ENCODE data around the gene STAM2.

STAM2 gene

GRCh38 chr2:152083202-152083875, 92.2 kb downstream of the STAM2 start:
- no peak for TF ChIP-seq CTCF (IDR thresholded peaks at IDR 0.05; ENCODE audit: insufficient read depth, missing control alignments)
- no peak for FAIRE-seq
- no peak for DNase-seq (ENCODE audit: insufficient read length, low spot score)

- DNase-seq (ENCODE audit: insufficient read length, low spot score) (no peak), FAIRE-seq (no peak)
- no peak for TF ChIP-seq CTCF (IDR thresholded peaks at IDR 0.05; ENCODE audit: insufficient read depth, missing control alignments)
Observed at GRCh38 chr2:152078662-152079061, 96.9 kb downstream of the STAM2 start.

- FAIRE-seq (no peak), DNase-seq (ENCODE audit: insufficient read length, low spot score) (no peak)
- no peak for TF ChIP-seq CTCF (IDR thresholded peaks at IDR 0.05; ENCODE audit: insufficient read depth, missing control alignments)
Observed at GRCh38 chr2:152078023-152078422, 97.5 kb downstream of the STAM2 start.

- no peak for FAIRE-seq
- no peak for DNase-seq (ENCODE audit: insufficient read length, low spot score)
- no peak for TF ChIP-seq CTCF (IDR thresholded peaks at IDR 0.05; ENCODE audit: insufficient read depth, missing control alignments)
Observed at GRCh38 chr2:152075461-152076050, 100.0 kb downstream of the STAM2 start.

- DNase-seq (ENCODE audit: insufficient read length, low spot score): no peak
- no peak for TF ChIP-seq CTCF (IDR thresholded peaks at IDR 0.05; ENCODE audit: insufficient read depth, missing control alignments)
- no peak for FAIRE-seq
Observed at GRCh38 chr2:152072011-152072410, 103.6 kb downstream of the STAM2 start.

- TF ChIP-seq CTCF (IDR thresholded peaks at IDR 0.05; ENCODE audit: insufficient read depth, missing control alignments): no peak
- no peak for FAIRE-seq
Observed at GRCh38 chr2:152071518-152071917, 104.0 kb downstream of the STAM2 start.

GRCh38 chr2:152071092-152071491, 104.5 kb downstream of the STAM2 start:
- DNase-seq (ENCODE audit: insufficient read length, low spot score) (no peak), FAIRE-seq (no peak)
- TF ChIP-seq CTCF (IDR thresholded peaks at IDR 0.05; ENCODE audit: insufficient read depth, missing control alignments): no peak

More at GRCh38 chr2:152071518-152071917, 104.0 kb downstream of the STAM2 start:
- no peak for DNase-seq (ENCODE audit: insufficient read length, low spot score)

All from D721Med (cell line).